SIG-M5 treated with dmso at 0.1 percent for 504 hours (cell line): ENCODE measurements around the gene PDCD5.

ENCODE experiments used
- DNase-seq: peaks from one replicate; lab custom pipeline; 2025; ENCODE audit not compliant: unreplicated experiment; lab: John Stamatoyannopoulos, UW

The PDCD5 gene

GRCh38 chr19:32630338-32630737 is 49.3 kb downstream of the PDCD5 start:
- DNase-seq = no peak

DNA sequence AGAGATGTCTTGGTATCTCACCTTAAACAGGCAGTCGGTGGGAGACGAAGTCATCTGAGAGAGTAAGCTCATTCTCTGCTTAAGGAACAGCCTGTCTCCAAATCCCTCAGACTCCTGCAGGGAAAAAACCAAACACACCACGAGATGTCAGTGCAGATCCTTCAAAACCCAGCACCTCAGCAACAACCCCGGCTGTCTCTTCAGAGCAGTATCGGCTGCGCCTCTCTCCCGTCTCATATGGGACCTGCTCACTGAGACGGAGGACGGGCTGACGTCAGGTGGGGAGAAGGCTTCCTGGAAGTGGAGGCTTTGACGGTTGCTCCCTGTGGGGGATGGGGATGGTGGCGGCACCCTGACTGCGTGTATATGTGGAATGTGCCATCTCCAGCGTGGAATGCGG is 50.4 kb downstream of the PDCD5 start:
- DNase-seq = no peak
